ENCODE measurements around the gene DNAJC5.
"Not testable (repeated sequence)": the region's sequence is repeated elsewhere in the genome, so short reads cannot be mapped to it uniquely, and the experiment has no call there.

- TF ChIP-seq, protein P1, sequence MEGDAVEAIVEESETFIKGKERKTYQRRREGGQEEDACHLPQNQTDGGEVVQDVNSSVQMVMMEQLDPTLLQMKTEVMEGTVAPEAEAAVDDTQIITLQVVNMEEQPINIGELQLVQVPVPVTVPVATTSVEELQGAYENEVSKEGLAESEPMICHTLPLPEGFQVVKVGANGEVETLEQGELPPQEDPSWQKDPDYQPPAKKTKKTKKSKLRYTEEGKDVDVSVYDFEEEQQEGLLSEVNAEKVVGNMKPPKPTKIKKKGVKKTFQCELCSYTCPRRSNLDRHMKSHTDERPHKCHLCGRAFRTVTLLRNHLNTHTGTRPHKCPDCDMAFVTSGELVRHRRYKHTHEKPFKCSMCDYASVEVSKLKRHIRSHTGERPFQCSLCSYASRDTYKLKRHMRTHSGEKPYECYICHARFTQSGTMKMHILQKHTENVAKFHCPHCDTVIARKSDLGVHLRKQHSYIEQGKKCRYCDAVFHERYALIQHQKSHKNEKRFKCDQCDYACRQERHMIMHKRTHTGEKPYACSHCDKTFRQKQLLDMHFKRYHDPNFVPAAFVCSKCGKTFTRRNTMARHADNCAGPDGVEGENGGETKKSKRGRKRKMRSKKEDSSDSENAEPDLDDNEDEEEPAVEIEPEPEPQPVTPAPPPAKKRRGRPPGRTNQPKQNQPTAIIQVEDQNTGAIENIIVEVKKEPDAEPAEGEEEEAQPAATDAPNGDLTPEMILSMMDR (IDR thresholded peaks at IDR 0.05): not testable (repeated sequence)
- TF ChIP-seq EZH2 (IDR thresholded peaks at IDR 0.05; ENCODE audit: borderline replicate concordance, insufficient read depth, low read depth, low read length, poor library complexity, severe bottlenecking): not testable (repeated sequence)
These were observed 41.2 kb upstream of the DNAJC5 start for GRCh38 chr20:63853733-63854068.

All from B cell (primary cell).